Measurements from ENCODE around the gene RFC4. TPM values are rescaled to one million over a fixed set of nuclear protein-coding genes. Genes with fewer than 3 reads are reported as not detected.

The RFC4 gene
- total RNA-seq, 1 experiment from 2014 or later, result 116 TPM

GRCh38 chr3:186775999-186776398 is 30.3 kb downstream of the RFC4 start:
- ChIA-PET CTCF (no interaction called here), POLR2A (ENCODE audit: low non-redundant PET) (no interaction called here)
- no TSS peak for BruUV-seq (replicated peaks)
- no peak for TF ChIP-seq EZH2 (IDR thresholded peaks at IDR 0.05; ENCODE audit: borderline replicate concordance, low read depth, low read length, poor library complexity, severe bottlenecking)
- TF ChIP-seq, protein P1, sequence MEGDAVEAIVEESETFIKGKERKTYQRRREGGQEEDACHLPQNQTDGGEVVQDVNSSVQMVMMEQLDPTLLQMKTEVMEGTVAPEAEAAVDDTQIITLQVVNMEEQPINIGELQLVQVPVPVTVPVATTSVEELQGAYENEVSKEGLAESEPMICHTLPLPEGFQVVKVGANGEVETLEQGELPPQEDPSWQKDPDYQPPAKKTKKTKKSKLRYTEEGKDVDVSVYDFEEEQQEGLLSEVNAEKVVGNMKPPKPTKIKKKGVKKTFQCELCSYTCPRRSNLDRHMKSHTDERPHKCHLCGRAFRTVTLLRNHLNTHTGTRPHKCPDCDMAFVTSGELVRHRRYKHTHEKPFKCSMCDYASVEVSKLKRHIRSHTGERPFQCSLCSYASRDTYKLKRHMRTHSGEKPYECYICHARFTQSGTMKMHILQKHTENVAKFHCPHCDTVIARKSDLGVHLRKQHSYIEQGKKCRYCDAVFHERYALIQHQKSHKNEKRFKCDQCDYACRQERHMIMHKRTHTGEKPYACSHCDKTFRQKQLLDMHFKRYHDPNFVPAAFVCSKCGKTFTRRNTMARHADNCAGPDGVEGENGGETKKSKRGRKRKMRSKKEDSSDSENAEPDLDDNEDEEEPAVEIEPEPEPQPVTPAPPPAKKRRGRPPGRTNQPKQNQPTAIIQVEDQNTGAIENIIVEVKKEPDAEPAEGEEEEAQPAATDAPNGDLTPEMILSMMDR (conservative IDR thresholded peaks at IDR 0.05; ENCODE audit: low read depth, low read length), result 0 out of 2 replicates have a peak, but pooled peaks have one; percentile 17
- Histone ChIP-seq H3K27ac (ENCODE audit: low read depth, low read length, poor library complexity, severe bottlenecking) (no peak overlapping the region), H3K9me3 (ENCODE audit: low read depth, low read length, poor library complexity, severe bottlenecking) (no peaks in the 10 kb centered on the region), H3K36me3 (ENCODE audit: insufficient read depth, low read length, poor library complexity, severe bottlenecking) (no peaks in the 10 kb centered on the region), H3K4me3 (ENCODE audit: low read depth, low read length, poor library complexity, severe bottlenecking) (no peak overlapping the region), H3K4me1 (ENCODE audit: insufficient read depth, low read length, poor library complexity, severe bottlenecking) (no peaks in the 10 kb centered on the region), H3K27me3 (replicated peaks; ENCODE audit: insufficient read depth, low read depth, low read length, poor library complexity) (no peaks in the 10 kb centered on the region)
- peak; percentile 52 for DNase-seq (ENCODE audit: low spot score)
- intact Hi-C loops (cut with micrococcal nuclease; ENCODE audit: unreplicated experiment), result no loop called here

- DNase-seq (ENCODE audit: low spot score), result no peak
- intact Hi-C loops (cut with micrococcal nuclease; ENCODE audit: unreplicated experiment), result no loop called here
These were observed 33.4 kb downstream of the RFC4 start for GRCh38 chr3:186772701-186773417.

DNA sequence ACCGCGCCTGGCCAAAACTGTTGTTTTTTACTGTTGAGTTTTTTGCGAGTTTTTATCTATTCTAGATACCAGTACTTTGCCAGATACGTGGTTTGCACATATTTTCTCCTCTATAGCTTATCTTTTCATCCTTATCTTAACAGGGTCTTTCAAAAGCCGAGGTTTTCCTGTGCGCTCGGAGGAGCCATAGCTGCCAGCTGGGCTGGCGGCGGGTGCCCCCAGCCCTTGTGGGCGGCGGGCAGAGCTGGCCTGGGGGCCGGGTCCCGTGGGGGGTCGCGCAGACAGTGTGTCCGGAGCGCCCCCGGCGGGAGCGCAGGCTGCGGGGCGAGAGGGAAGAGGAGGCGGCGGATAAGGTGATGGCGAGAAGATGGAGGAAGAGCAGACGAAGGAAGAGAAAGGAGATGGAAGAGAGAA is 34.0 kb downstream of the RFC4 start:
- no peak for TF ChIP-seq EZH2 (IDR thresholded peaks at IDR 0.05; ENCODE audit: borderline replicate concordance, low read depth, low read length, poor library complexity, severe bottlenecking)
- TF ChIP-seq, protein P1 (conservative IDR thresholded peaks at IDR 0.05; ENCODE audit: low read depth, low read length), result no peak
- ChIA-PET POLR2A (ENCODE audit: low non-redundant PET) (no interaction called here), CTCF (interaction anchor here (0.6 kb wide), 1 partner anchor 183 kb away, joined by 3 read pairs; no protein-coding TSS in a partner anchor)
- Histone ChIP-seq H3K4me3 (ENCODE audit: low read depth, low read length, poor library complexity, severe bottlenecking) (no peak overlapping the region), H3K27me3 (replicated peaks; ENCODE audit: insufficient read depth, low read depth, low read length, poor library complexity) (no peaks in the 10 kb centered on the region), H3K4me1 (ENCODE audit: insufficient read depth, low read length, poor library complexity, severe bottlenecking) (no peaks in the 10 kb centered on the region), H3K27ac (ENCODE audit: low read depth, low read length, poor library complexity, severe bottlenecking) (no peak overlapping the region), H3K36me3 (ENCODE audit: insufficient read depth, low read length, poor library complexity, severe bottlenecking) (no peaks in the 10 kb centered on the region), H3K9me3 (ENCODE audit: low read depth, low read length, poor library complexity, severe bottlenecking) (no peaks in the 10 kb centered on the region)
- intact Hi-C loops (cut with micrococcal nuclease; ENCODE audit: unreplicated experiment), result no loop called here
- BruUV-seq (replicated peaks), result no TSS peak
- no peak for DNase-seq (ENCODE audit: low spot score)

More at GRCh38 chr3:186772701-186773417, 33.4 kb downstream of the RFC4 start:
- Histone ChIP-seq H3K36me3 (ENCODE audit: insufficient read depth, low read length, poor library complexity, severe bottlenecking) (no peaks in the 10 kb centered on the region), H3K9me3 (ENCODE audit: low read depth, low read length, poor library complexity, severe bottlenecking) (no peaks in the 10 kb centered on the region), H3K4me3 (ENCODE audit: low read depth, low read length, poor library complexity, severe bottlenecking) (no peak overlapping the region), H3K4me1 (ENCODE audit: insufficient read depth, low read length, poor library complexity, severe bottlenecking) (no peaks in the 10 kb centered on the region), H3K27ac (ENCODE audit: low read depth, low read length, poor library complexity, severe bottlenecking) (no peak overlapping the region), H3K27me3 (replicated peaks; ENCODE audit: insufficient read depth, low read depth, low read length, poor library complexity) (no peaks in the 10 kb centered on the region)
- ChIA-PET CTCF (interaction anchor here (0.6 kb wide), 1 partner anchor 184 kb away, joined by 3 read pairs; no protein-coding TSS in a partner anchor), POLR2A (ENCODE audit: low non-redundant PET) (no interaction called here)
- BruUV-seq (replicated peaks), result no TSS peak
- TF ChIP-seq, protein P1 (conservative IDR thresholded peaks at IDR 0.05; ENCODE audit: low read depth, low read length), result no peak
- TF ChIP-seq EZH2 (IDR thresholded peaks at IDR 0.05; ENCODE audit: borderline replicate concordance, low read depth, low read length, poor library complexity, severe bottlenecking), result no peak
